GM11168 (cell line): ENCODE data around the gene BMX.

ENCODE experiments used
- in situ Hi-C: fragments of 300-500 bp; cut with MboI; formaldehyde crosslinking; loops from one replicate; pipeline ENCODE4 v1.12.0; 2022; ENCODE audit warnings: low sequenced_read_pairs; ENCODE audit not compliant: unreplicated experiment

Gene BMX

DNA sequence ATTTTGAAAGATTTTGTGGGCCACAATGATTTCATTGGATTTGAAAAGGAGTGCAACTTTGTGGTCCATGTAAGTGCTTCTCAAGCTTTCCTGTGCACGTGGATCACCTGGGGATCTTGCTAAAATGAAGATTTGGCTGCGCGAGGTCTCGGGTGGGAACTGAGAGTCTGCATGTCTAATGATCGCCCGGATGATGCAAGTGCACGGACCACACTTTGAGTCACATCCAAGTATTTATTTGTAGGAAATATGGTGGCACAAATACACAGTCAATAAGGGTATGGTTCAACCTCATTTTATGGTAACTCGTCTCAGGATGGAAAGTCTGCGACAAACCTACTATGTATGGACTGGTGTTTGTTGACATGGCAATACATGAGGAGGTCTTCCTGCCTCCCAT, 899 bp downstream of the BMX start:
- in situ Hi-C loops, result no loop called here

- in situ Hi-C loops, result no loop called here
Observed at GRCh38 chrX:15504661-15505060, 4.1 kb downstream of the BMX start.

GRCh38 chrX:15505101-15505500, 4.5 kb downstream of the BMX start:
- in situ Hi-C loops, result no loop called here

- in situ Hi-C loops, result no loop called here
Observed at GRCh38 chrX:15507005-15507404, 6.4 kb downstream of the BMX start.

GRCh38 chrX:15509845-15510244, 9.2 kb downstream of the BMX start:
- in situ Hi-C loops, result no loop called here

DNA sequence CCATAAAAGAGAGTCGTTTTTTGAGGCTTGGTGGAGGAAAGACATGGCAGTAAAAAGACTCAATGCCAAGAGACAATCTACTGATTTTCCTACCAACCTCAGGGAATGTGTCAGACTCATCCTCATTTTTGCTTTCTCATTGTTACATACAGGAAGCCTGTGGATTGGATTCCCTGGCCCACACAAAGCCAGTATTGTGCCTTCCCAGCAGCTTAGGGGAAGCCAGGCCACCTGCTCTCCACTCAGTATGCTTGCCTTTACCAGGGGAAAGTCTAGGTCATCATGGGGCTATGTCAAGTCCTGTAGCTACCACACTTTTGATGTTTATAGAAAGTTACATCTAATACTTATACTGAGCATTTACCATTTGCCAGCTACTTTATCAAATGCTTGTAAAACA, 11.0 kb downstream of the BMX start:
- in situ Hi-C loops, result no loop called here

DNA sequence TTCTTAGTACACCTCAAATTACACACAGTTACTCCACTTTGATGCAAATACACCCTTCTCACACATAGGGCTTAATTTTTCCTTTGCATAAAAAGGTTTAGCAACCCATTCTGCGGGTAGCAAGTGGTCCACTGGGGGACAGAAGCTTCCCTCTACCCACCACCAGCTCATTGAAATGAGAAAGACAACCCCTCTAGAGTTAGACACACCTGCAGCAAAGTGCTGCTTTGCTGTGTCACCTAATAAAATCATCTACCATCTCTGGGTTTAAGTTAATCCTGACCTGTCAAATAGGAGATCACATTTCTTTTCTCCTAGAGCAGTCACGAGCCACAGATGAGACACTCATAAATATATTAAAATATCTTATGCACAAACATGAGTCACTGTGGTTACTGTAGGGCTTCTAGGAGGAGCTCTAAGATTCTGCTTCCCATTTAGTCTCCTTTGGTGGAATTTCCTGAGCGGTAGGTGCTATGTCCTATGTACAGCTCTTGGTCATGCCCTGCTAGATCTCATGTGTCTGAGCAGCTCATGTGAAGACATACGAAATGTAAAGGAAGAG, 11.9 kb downstream of the BMX start:
- in situ Hi-C loops, result no loop called here

GRCh38 chrX:15514279-15514678, 13.7 kb downstream of the BMX start:
- in situ Hi-C loops, result no loop called here

GRCh38 chrX:15515931-15516330, 15.3 kb downstream of the BMX start:
- in situ Hi-C loops, result no loop called here

- in situ Hi-C loops, result no loop called here
Observed at GRCh38 chrX:15522464-15522863, 21.9 kb downstream of the BMX start.

GRCh38 chrX:15523088-15523487, 22.5 kb downstream of the BMX start:
- in situ Hi-C loops, result no loop called here

- in situ Hi-C loops, result no loop called here
Observed at GRCh38 chrX:15524417-15524816, 23.8 kb downstream of the BMX start.

- in situ Hi-C loops, result no loop called here
Observed at GRCh38 chrX:15525664-15526416, 25.2 kb downstream of the BMX start.

DNA sequence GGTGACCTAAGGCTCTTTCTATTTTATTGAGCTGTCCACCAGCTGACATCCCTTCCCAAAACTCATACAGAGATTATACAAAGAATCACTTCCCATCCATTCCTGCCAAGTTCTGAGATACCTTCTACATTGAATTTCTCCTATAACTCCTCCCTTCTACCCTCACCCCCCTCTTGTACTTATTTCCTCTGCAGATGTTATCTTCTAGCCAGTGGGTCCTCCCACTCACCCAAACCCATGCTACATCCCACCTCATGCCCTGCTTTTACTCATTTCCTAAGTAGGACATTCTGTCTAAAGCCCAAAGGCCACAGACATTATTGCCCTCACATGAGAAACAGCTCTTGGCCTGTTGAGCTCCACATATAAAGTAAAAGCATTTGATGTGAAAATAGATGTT, 28.6 kb downstream of the BMX start:
- in situ Hi-C loops, result no loop called here

GRCh38 chrX:15530318-15530717, 29.7 kb downstream of the BMX start:
- in situ Hi-C loops, result no loop called here

- in situ Hi-C loops, result no loop called here
Observed at GRCh38 chrX:15546745-15547144, 46.1 kb downstream of the BMX start.

GRCh38 chrX:15547356-15547755, 46.7 kb downstream of the BMX start:
- in situ Hi-C loops, result no loop called here

DNA sequence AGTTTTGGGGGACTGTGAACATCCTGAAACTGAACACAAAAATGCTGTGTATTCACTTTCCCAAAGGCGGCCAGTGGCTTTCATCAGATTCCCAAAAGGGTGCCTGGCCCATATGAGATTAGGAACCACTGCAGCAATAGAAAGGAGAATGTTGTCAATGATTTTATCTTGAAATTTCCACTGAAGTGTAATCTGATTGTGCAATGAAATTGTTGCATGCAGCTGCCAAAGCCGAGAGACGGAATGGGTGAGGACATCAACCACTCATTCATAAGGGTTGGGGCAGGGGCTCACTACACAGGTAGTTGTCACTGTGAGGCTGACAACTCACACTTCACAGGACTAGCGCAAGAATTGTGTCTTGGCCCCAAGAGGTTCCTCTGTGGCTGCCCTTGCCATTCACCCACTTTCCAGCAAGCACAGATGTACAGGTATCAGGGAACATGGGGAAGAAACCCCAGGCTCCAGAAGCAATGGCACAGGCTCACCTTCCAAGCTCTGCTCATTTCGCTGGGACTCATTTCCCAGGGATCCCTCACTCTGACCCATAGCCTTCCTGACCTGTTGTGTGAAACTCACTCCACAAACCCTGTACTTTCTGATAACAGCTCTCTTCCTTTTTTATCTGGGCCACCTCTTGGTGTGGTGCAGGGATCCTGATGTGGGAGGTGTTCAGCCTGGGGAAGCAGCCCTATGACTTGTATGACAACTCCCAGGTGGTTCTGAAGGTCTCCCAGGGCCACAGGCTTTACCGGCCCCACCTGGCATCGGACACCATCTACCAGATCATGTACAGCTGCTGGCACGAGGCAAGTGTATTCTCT, 48.8 kb downstream of the BMX start:
- in situ Hi-C loops, result no loop called here

DNA sequence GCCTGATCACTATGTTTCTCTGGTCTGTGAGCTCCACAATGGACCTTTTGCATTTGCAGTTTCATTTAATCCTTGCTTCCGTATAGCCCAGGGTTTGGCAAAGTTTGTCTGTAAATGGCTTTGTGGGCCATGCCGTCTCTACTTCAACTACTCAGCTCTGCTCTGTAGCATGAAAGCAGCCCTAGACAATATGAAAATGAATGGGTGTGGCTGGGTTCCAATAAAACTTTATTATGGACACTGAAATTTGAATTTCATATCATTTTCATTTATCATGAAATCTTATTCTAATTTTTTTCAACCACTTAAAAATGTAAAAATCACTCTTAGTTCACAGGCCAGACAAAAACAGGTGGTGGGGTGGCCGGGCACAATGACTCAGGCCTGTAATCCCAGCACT, 58.6 kb downstream of the BMX start:
- in situ Hi-C loops, result no loop called here

GRCh38 chrX:15560924-15561323, 60.3 kb downstream of the BMX start:
- in situ Hi-C loops, result no loop called here

DNA sequence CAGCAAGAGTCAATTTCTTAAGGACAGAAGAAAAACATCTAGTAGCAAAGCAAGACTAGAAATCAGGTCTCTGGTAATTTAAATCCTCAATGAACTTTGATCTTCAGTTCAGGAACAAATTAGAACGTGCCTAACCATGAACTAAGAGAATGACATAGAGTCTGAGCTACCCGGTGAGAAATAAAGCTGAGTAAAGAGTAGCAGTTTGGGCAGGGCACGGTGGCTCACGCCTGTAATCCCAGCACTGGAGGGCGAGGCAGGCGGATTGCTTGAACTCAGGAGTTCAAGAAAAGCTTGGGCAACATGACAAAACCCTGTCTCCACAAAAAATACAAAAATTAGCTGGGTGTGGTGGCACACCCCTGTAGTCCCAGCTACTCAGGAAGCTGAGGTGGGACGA, 62.4 kb downstream of the BMX start:
- in situ Hi-C loops, result no loop called here
